Fibroblast of the conjunctiva (primary cell): ENCODE data around the gene TRH.

Experiments used
- DNase-seq: peaks from one replicate; pipeline ENCODE4 v3.0.0-alpha.2; 2010; ENCODE audit warnings: low read depth

TRH gene, protein sequence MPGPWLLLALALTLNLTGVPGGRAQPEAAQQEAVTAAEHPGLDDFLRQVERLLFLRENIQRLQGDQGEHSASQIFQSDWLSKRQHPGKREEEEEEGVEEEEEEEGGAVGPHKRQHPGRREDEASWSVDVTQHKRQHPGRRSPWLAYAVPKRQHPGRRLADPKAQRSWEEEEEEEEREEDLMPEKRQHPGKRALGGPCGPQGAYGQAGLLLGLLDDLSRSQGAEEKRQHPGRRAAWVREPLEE

GRCh38 chr3:129974564-129974832 lies at the start of gene TRH:
TRH (plus strand) TSS chr3:129974720; CDS start chr3:129975817, 1,097 bp downstream.
- no peak for DNase-seq

DNA sequence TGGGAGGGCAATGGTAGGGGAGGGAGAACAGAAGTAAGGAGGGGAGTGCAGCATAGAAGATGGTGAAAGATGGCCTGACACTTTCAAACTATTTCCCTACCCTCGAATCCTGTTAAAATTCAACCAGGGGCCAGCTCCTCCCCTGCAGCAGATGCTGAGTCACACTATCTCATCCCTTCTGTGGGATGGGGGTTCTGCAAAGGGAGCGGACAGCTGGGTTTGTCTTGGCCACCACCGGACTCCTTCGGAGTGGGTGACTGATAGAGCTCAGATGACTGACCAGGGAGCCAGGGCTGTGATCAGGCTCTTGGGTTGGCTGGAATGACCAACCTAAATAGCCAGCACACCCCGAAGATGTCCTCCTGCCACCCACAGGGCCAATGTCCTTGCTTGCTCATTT lies 47.4 kb upstream of the TRH start:
- no peak for DNase-seq

- no peak for DNase-seq
Observed at GRCh38 chr3:129929383-129929782, 45.1 kb upstream of the TRH start.

DNA sequence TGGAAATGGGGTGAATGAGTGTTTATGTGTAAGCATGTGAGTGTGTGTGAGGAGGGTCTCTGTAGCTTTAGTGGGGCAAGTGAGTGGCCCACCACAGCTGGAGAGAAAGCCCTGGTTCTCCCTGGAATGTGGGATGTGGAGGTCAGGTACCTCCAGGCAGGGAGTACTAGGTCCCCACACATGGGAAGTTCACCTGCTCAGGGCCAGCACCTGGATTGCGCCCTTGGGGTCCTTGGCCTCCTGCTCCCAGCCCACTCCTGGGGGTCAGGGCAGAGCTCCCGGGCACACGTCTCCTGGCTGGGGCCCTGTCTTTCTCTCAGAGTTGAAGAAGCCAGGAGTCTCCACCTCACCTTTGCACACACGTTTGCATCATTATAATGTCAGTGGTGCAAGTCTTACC lies 41.0 kb upstream of the TRH start:
- no peak for DNase-seq

DNA sequence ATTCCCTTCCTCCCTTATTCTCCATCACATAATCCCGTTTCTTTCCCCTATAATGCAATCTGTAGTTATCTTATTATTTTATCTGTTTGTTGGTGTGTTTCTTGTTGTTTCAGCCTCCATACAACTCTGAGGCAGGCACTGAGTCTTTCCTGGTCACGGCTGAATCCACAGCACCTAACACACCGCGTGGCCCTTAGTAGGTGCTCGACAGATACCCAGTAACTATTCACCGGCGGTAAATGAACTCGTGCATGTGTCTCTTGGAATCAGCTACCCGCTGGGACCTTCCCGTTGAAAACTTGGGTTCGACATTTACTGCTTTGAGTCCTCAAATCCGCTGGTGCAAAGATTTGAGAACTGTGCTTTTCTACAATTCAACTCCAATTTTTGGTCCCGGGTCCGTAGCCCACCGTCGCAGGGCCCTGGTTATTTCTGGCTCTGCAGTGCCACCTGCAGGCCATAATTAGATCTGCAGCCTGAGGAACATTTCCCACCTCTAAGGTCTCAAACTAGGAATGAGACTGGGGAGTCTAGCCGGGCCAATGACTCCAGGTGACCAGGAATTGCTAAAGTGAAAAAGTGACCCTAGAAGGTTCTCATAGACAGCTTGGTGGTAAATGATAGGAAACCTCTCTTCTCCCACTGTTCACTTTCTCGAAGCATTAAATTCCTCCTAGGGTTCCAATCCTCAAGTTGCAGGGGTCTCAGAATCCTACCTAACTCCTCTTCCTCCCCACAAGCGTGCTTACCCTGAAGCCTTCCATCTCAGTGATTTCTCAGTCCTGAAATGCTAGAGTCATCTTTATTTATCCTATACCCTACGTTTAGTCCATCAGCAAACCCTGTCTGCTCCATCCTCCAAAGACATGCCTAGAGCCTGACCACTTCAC lies 40.0 kb upstream of the TRH start:
- no peak for DNase-seq

- peak; percentile 6 for DNase-seq
Observed at GRCh38 chr3:129936757-129937156, 37.8 kb upstream of the TRH start.

- no peak for DNase-seq
Observed at GRCh38 chr3:129937717-129938116, 36.8 kb upstream of the TRH start.

DNA sequence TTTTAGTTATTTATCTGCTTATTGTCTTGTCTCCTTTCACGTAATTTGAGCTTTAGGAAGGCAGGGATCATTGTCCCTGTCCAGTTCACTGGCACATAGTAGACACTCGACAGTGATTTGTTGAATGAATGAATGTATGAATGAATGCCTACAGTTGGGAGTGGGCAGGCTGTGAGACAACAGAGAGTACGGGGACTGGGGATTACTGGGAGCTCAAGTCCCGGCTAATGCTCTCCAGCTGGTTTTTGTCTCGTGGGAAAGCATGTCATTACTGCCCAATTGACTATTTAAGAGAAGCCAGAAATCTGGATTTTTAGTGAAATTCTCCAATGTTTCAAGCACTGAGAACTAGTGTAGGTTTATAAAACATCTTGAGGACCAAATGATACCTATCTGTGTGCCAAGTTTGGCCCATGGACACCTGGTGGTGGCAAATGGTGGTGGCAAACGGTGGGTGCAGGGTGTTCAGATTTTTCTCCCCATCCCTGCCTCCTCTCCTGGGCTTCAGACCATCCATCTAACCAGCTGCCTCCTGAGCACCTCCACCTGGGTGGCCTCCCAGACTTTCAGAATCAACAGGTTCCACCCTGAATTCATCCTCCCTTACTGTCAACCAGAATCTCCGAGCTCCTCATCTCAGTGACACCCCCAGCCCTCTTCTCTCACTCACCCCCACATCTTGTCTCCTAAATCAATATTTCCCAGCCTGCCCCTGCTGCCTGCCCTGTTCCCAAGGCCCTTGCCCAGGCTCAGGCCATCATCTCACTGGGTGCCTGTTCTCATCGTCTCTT lies 36.2 kb upstream of the TRH start:
- DNase-seq = no peak

GRCh38 chr3:129940086-129940485 lies 34.4 kb upstream of the TRH start:
- DNase-seq = no peak

- DNase-seq = peak; percentile 39
Observed at GRCh38 chr3:129942296-129942695, 32.2 kb upstream of the TRH start.

DNA sequence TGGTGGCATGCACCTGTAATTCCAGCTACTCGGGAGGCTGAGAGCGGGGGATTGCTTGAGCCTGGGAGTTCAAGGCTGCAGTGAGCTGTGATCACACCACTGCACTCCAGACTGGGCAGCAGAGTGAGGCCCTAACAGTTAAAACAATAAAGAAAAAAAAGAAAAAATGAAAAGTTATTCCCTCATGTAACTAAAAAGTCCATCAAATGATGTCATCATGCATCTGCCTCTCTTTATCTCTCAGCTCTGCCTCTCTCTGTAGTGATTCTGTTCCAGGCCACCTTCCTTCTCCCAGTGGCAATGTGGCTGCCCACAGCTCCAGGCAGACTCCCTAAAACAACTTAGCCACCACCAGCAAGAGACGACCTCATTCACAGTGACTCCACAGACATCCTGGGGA lies 31.5 kb upstream of the TRH start:
- DNase-seq = no peak

- no peak for DNase-seq
Observed at GRCh38 chr3:129944709-129945108, 29.8 kb upstream of the TRH start.

DNA sequence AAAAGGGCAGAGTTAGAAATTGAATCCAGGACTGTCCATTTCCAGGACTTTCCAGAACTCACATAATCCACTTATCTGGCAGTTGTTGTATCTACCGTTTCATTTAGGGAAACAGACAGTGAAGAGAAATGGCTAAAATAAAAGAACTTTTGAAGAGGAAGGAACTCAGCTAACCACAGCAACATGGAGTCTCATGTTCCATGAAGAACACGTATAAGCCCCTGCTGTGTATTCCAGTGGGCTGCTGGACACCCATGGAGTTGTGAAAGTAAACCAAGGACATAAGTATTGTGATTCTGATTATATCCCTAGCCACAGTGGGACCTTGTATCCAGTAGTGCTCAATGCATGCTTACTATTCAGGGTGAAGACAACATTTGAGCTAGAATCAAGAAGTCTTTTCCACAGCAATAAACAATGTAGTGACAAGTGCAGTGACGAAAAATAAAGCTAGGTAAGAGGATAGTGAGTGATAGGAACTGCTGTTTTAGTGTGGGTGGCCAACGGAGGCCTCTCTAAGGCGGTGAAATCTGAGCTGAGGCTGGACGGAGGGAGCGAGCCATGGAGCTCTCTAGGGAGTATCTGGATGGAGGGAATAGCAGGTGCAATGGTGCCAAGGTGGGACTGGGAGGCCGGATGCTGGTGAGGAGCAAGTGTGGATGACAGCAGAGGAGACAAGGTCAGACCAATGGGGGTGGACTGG lies 26.8 kb upstream of the TRH start:
- no peak for DNase-seq

- DNase-seq = no peak
Observed at GRCh38 chr3:129950318-129951046, 24.0 kb upstream of the TRH start.

DNA sequence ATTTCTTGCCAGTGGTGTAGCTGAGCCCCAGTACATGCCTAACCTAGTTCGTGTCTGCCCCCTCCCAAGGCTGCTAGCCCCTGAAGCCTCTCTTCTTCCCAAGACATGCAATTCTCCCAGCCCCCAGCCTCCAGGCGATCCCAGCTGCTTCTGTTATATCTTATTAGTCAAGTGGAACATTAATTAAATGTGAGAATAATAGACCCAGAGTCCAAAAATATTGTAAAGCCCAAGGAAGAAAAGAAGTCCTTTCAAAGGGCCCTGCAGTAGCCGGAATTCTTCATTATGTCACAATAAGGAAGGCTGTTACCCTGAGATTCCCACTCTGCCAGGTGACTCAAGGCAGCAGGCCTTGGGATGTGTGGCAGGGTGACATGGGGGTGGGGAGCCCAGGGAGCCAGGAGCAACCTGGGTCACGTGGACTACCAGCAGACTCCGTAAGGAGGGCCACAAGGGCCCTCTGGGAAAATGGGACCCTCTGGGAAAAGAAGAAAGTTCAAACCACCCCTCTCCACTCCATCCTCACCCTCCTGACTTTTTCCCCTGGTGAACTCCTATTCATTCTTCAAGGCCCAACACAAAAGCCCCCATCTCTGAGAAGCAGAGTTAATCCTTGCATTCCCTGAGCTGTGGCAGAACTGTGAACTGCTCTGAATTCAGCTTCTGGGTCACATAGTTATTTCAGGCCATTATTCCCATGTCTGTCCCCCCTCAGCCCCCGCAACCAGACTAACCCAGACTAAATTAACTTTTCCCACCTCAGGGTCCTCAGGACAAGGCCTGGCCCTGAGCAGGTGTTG lies 21.8 kb upstream of the TRH start:
- DNase-seq = no peak

GRCh38 chr3:129953621-129954020 lies 20.9 kb upstream of the TRH start:
- no peak for DNase-seq

DNA sequence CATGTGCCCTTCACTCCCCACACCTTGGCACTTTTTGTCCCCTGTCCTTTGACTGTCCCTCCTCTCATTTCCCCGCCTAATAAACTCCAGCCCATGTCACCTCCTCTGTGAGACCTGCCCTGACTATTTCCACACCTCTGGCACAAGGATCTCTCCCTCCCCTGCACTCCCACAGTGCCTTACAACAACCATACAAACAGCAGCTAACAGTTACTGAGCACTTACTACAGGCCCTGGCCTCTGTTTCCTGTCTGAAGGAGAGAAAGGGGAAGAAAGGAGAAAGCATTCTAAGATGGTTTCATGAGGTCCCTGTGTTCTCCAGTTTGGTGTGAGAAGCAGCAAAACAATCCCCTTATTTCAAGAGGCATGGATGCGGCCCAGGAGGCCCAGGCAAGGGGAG lies 20.0 kb upstream of the TRH start:
- no peak for DNase-seq

GRCh38 chr3:129956936-129957335 lies 17.6 kb upstream of the TRH start:
- no peak for DNase-seq

DNA sequence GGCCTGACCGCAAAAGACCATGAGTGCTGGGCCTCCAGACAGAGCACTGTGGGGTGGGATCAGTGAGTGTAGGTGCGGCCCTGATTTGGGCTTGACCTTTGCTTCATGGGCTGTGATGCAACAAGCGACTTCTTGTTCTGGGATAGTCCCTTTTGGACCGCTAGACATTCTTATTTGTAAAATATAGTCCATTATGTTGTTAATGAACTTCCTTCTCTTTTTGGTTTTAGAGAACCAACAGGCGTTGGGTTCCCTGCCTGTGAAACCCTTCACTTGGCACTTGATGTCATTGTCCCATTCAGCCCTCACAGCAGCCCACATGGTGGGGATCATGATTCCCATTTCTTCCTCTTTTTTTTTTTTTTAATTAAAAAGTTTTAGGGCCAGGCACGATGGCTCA lies 15.8 kb upstream of the TRH start:
- DNase-seq = no peak

DNA sequence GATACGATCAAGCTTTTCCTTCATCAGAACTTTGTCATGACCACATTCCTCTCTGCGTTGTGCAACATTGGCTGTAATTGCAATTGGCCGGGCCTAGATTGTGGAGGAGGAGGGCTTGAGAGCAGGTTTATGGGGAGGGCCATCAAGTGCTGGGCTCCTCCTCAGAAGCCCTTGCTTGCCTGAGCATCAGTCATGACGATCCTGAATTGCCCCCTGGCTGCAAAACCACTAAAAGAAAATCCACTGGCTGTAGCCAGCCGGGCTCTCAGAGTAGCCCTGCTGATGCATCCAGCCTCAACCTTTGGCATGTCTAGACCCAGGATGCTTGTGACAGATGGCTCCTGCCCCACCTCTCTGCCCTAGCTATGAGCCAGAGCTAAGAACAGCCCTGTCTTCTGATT lies 13.4 kb upstream of the TRH start:
- no peak for DNase-seq

DNA sequence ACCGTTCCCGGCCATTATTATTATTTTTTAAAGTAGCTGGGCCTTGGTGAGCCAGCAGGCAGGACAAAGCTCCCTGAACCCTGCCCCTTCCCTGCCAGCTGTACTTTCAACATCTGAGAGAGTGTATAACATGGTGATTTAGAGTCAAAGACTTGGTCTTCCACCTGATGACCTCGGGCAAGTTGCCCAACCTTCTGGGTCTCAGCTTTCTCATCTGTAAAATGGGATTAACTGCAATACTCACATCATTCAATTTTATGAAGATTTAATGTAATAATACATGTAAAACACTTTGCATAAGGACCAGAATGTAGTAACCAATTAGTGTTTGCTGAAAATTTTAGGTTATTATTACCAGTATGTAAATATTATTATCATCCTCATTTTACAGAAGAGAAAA lies 11.9 kb upstream of the TRH start:
- DNase-seq = no peak
